ENCODE results near the gene DOCK4.

DNA sequence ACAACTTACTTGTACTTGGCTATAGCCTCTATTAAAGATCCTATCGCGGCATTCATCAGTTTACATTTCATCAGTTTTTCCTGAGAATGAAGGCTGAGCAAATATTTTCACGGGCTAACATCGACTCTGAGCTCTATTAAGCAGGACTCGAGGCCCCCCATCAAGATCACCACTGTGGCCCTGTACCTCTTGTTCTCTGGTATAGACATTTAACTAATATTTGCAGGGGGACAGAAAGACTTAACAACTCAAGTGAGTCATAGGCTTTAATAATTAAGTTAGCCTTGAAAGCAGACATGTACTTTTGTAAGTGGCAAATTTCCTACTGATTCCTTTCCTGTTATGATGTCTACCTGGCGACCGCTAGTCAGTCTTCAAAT is 45.4 kb downstream of the DOCK4 start:
- TF ChIP-seq, protein P1, sequence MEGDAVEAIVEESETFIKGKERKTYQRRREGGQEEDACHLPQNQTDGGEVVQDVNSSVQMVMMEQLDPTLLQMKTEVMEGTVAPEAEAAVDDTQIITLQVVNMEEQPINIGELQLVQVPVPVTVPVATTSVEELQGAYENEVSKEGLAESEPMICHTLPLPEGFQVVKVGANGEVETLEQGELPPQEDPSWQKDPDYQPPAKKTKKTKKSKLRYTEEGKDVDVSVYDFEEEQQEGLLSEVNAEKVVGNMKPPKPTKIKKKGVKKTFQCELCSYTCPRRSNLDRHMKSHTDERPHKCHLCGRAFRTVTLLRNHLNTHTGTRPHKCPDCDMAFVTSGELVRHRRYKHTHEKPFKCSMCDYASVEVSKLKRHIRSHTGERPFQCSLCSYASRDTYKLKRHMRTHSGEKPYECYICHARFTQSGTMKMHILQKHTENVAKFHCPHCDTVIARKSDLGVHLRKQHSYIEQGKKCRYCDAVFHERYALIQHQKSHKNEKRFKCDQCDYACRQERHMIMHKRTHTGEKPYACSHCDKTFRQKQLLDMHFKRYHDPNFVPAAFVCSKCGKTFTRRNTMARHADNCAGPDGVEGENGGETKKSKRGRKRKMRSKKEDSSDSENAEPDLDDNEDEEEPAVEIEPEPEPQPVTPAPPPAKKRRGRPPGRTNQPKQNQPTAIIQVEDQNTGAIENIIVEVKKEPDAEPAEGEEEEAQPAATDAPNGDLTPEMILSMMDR (IDR thresholded peaks at IDR 0.05; ENCODE audit: insufficient read depth, low read length, poor library complexity, severe bottlenecking): no peak
- no peak for TF ChIP-seq EZH2phosphoT487 (conservative IDR thresholded peaks at IDR 0.05; ENCODE audit: low read length)
